Fibroblast of skin of abdomen (primary cell): ENCODE measurements around the gene IBSP.
A peak's percentile ranks its signal among the peaks of the same experiment; 100 is the strongest.

Experiments
- DNase-seq: peaks from one replicate; pipeline ENCODE4 v3.0.0-alpha.2; 2013

Gene IBSP

DNA sequence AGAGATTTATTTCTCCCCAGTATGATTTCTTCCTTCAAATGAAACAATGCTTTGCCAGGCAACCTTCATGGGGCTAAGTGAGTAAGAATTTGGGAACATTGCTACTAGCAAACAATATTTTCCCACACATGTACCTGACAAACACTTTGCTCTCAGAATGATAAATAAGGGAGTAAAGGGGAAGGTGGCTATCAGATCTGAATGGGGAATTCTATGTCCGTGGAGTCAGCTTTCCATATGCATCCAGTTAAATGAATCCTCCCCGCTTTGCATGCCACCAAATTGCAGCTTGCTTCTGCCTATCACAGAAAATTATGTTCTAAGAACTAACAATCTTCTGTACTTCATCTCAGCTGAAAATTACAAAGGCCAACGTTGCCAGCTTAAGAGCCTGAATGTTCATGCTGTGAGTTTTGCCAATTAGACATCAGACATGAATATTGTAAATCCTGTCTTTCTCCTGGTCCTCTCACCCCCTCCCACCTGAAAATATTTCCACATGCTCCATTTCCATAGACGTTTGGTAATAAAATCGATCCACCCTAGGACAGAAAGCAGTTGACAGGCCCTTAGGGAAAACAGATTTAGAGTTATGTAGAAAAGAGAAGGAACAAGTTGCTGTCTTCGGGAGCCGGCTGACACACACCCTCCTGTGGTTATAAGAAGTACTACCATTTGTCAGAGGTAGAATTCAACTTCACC, 39.7 kb downstream of the IBSP start:
- peak; percentile 43 for DNase-seq

DNA sequence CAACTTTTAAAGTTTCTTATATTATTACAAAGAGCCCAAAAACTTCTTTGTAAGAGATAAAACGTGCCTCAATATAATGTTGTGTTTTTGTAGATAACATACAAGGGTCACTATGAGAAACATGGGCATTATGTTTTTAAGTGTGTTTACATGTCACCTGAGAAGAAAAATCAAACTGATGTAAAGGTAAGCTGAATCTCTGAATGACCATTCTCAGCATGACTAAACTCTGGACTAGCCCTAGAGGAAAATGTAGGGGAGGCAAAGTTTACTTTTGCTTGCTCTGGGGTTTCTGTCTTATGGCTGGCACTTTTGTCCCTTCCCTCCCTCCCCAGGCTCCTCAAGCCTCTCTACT, 40.2 kb downstream of the IBSP start:
- no peak for DNase-seq

DNA sequence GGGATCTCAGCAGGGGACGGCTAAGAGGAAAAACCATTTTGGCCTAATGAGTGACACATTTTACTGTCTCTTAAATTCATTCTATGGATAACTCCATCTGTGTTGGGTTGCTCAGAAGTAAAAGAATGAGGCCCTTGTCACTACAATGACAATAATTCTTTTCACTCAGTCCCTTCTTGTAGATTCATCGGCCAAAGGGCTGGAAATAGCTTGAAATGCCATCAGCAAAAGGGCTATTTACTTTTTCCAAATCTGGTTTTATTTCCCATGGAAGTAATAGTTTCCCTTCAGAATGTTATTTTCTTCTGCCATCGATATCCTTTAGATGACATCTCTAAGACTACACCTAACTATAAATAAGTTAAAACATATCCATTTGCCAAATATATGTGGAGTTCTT, 40.8 kb downstream of the IBSP start:
- DNase-seq = no peak

DNA sequence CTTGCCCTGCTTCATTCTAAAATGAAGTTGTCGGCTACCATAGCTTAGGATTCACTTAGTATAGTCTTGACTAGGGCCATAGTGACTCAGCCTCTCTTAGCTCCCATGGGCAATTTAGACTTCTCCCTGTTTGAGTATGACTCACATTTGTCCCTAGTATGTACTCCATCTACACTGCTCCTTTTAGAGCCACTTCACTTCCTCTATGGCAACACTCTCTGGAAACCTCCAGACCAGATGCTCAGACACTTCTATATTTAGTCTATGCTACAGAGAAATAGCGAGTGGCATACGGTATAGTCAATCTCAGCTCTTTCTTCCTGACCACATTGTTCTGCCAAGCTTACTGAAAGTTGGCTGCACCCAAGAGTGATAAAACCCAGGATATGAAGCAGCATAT, 44.6 kb downstream of the IBSP start:
- peak; percentile 86 for DNase-seq

DNA sequence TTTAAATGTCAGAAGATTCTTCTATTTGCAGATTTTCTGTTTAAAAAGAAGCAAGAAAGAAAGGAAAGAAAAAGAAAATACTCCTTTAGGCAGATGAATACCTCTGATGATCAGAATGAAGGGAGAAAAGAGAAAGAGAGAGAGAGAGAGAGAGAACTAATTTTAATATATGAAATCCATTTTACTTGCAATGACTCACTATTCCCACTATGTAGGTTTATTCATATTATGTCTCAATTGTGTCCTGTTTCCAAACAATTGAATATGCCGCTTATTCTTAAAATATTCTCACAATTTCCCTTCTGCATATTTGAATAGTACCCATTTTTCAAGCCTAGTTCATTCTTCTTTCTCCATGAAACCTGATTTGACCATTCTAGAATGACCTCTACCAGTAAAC, 45.1 kb downstream of the IBSP start:
- no peak for DNase-seq

DNA sequence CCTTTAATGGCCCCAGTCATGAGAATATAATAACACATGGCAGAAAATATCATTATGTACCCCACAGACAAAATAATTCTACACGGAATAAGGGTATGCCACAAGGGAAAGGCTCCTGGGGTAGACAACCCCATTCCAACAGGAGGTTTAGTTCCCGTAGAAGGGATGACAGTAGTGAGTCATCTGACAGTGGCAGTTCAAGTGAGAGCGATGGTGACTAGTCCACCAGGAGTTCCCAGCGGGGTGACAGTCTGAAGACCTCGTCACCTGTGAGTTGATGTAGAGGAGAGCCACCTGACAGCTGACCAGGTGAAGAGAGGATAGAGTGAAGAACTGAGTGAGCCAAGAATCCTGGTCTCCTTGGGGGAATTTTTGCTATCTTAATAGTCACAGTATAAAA, 46.9 kb downstream of the IBSP start:
- DNase-seq = no peak

DNA sequence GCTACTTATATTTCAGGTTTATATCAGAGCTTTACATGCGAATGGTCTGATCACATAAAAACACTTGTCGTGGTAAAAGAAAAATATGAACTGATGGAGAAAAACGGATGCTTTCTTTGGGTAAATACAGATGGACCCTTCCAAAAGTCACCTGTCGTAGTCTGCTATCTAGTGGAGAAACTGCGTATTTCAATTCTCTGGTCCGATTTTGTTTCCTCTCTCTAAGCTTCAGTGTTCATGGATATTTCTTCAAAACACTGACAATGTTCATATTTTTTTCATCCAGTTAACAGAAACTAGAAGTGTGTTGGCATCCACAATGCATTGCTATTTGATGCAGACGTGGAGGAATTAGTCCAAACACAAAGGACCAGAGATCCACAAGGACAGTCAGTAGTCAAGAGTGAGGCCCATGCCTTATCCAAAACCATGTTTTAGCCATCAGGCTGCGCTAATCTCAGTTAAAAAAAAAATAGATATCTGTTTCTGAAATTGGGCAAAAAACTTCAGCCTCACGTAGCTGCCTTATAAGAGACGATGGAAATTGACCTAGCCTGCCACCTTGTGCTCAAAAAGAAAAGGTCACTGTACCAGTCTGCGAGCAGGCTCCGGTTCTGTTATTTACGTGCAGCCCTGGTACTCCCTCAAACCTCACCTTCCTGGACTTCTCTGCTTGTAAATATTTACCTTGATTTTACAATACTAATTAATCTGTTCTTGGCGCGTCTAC, 49.4 kb downstream of the IBSP start:
- DNase-seq = peak; percentile 61

DNA sequence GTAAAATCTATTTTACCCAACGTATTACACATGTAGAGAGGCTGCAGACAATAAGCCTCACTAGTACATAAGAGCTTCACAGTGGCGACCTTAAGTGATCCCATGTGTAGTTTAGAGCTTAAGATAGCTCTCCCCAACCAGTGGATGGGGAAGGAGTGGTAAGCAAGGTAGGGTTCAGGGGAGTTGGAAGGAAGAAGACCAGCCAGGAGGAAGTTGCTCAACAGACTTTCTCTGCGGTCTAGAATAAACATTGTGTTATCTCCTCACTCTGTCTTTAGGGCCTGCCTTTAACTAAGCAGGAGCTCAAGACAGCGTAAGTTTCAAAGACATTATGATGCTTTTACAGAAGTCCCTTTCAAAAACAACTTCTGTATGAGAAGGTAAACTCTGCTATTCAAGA, 50.3 kb downstream of the IBSP start:
- peak; percentile 12 for DNase-seq

DNA sequence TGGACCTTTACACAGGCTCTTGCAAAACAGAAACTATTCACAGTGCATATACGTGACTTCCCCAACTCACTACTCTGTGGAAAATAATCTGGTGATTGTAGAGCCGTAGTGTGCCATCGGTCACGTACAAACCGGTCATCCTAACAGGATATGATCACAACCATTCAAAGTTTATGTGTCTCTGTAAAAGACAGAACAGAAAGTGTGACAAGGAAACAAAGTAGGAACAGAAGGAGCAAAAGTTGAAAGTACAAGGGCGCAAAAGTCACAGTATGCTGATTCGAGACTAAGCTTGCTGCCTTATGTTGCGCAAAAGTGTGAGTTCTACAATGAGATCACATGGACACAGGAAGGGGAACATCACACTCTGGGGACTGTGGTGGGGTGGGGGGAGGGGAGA, 52.0 kb downstream of the IBSP start:
- no peak for DNase-seq

DNA sequence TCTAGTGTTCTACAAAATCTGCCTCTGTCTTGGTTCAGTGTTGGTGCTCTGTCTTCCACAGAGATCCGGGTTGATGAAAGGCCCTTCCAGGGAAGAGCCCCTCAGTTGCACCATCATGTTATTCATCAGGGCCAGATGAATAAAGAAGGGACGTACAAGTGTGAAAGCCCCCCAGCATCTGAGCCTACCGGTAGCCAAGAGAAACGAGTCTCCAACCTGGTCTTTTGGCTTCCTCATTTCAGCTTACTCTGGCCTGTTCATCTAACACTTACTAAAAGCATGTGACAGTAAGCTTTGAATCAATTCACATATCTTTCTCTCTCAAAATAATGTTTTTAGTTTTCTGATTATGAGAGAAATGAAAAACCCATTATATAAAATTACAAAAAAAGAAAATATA, 52.6 kb downstream of the IBSP start:
- no peak for DNase-seq

DNA sequence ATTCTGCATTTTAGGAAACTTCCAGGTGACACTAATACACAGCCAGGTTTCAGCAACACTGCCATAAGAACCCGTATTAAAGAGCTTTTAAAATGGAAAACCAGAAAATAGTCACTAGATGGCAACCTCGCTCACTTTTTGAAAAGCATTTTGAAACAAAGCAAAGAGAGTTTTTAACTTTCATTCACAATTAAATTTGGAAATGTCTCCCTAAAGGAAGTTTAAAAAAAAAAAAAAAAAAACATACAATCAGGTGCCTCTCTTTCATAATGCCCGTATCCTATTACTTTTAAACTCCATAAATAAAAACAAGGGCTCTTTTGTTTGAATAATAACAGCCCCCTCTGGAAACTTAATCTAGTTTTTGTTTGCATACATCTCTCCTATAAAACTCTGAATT, 53.8 kb downstream of the IBSP start:
- DNase-seq = peak; percentile 56

DNA sequence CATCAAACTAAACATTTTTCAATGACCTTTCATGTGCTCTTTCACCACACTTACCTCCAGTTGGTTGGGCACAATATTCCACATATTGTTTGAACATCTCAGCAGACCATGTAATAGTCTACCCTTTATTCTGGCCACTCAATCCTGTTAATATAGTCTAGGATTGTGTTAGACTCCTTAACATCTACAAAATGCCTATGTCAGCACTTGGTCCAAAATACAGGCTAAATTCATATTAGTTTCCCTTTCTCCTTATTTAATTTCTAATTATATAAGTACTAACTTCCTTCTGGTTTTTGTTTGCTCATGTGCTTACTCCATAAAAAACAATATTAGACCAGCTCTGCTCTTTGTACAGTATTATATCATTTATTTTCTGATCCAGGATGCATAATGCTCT, 54.5 kb downstream of the IBSP start:
- no peak for DNase-seq

DNA sequence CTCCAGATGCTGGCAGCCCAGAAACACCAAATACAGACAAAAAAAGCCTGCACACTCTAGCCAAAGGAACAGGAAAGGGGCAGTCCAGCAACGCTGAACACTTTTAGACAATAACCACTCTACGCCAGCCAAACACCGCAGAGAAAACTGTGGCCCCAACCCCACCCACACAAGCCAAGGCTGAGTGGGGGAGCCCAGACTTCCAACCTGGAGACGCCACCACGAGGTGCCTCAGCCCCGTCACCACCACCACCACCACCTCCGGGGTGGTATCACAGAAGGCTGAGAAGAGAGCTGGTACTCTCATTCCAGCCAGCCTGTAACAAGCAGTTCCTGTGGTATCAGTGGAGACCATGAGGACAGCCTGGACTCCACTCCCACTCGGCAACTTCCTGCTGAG, 56.2 kb downstream of the IBSP start:
- no peak for DNase-seq

DNA sequence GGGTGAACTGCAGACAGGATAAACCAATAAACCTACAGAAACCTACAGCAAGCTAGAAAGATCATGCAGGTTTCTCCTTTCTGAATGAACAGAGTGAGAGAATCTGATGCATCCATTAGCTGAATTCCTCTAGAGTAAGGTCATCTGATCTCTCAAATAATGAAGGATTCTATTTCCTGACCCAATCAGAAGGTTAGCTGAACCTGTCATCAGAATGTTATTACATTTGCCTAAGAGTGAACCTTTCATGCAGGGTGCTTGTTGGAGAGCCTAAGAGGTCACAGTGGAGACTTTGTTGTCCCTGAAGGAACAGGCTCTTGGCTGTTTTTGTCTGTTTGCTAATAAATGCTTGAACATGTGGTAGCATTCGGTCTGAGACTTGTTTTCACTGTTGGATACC, 57.5 kb downstream of the IBSP start:
- DNase-seq = no peak

DNA sequence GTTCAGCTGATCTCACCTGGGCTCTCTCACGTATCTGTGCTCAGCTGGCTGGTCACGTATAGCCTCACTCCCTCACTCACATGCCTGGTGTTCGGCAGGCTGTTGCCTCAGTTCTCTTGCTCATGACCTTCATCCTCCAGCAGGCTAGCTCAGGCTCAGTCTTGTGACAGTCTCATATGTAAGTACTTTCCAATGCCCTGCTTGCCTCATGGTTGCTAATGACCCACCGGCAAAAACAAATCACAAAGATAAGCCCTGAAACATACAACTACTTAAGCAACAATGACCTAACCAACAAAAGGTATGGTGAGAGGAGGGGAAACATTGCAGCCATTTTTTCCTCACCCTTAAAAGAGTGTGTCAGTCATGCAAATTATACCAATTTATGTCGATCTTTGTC, 58.4 kb downstream of the IBSP start:
- DNase-seq = no peak
